ENCODE data around the gene SPP1.
"Not testable (repeated sequence)": the region's sequence is repeated elsewhere in the genome, so short reads cannot be mapped to it uniquely, and the experiment has no call there.

The SPP1 gene

GRCh38 chr4:87986508-87986907 is 11.0 kb downstream of the SPP1 start:
- Histone ChIP-seq H3K27ac (no peak overlapping the region), H3K4me1 (ENCODE audit: low read depth, poor library complexity, severe bottlenecking) (peaks cover 4% of the 10 kb centered on the region)
- TF ChIP-seq CTCF (conservative IDR thresholded peaks at IDR 0.05; ENCODE audit: low read depth, low read length), result no peak

GRCh38 chr4:87989765-87990164 is 14.3 kb downstream of the SPP1 start:
- H3K79me2 ChIP-seq (ENCODE audit: insufficient read depth, low read depth), result no peaks in the 10 kb centered on the region
- no peak overlapping the region for H3K27ac ChIP-seq

More at GRCh38 chr4:87986508-87986907, 11.0 kb downstream of the SPP1 start:
- no peaks in the 10 kb centered on the region for H3K27me3 ChIP-seq (ENCODE audit: insufficient read depth, low read depth)
- no peak overlapping the region for H3K9ac ChIP-seq
- H4K20me1 ChIP-seq (ENCODE audit: insufficient read depth), result no peaks in the 10 kb centered on the region
- no peak overlapping the region for H3K4me2 ChIP-seq
- H3K36me3 ChIP-seq (ENCODE audit: insufficient read depth), result no peaks in the 10 kb centered on the region
- no peak overlapping the region for H3K4me3 ChIP-seq (IDR thresholded peaks at IDR 0.05; ENCODE audit: insufficient read depth, low read depth, low read length)
- no peak overlapping the region for H2AFZ ChIP-seq (ENCODE audit: low read depth)
- no peaks in the 10 kb centered on the region for H3K79me2 ChIP-seq (ENCODE audit: insufficient read depth, low read depth)

GRCh38 chr4:87995435-87995834 is 19.9 kb downstream of the SPP1 start:
- Histone ChIP-seq H3K4me2 (no peak overlapping the region), H3K4me3 (IDR thresholded peaks at IDR 0.05; ENCODE audit: insufficient read depth, low read depth, low read length) (no peak overlapping the region), H3K9ac (no peak overlapping the region), H2AFZ (ENCODE audit: low read depth) (no peak overlapping the region), H3K79me2 (ENCODE audit: insufficient read depth, low read depth) (no peaks in the 10 kb centered on the region), H3K36me3 (ENCODE audit: insufficient read depth) (no peaks in the 10 kb centered on the region), H4K20me1 (ENCODE audit: insufficient read depth) (no peaks in the 10 kb centered on the region), H3K4me1 (ENCODE audit: low read depth, poor library complexity, severe bottlenecking) (peaks cover 10% of the 10 kb centered on the region), H3K27me3 (ENCODE audit: insufficient read depth, low read depth) (no peaks in the 10 kb centered on the region), H3K27ac (no peak overlapping the region)
- TF ChIP-seq CTCF (conservative IDR thresholded peaks at IDR 0.05; ENCODE audit: low read depth, low read length), result no peak

More at GRCh38 chr4:87989765-87990164, 14.3 kb downstream of the SPP1 start:
- Histone ChIP-seq H3K9ac (no peak overlapping the region), H3K27me3 (ENCODE audit: insufficient read depth, low read depth) (no peaks in the 10 kb centered on the region), H3K36me3 (ENCODE audit: insufficient read depth) (no peaks in the 10 kb centered on the region), H4K20me1 (ENCODE audit: insufficient read depth) (no peaks in the 10 kb centered on the region), H3K4me3 (IDR thresholded peaks at IDR 0.05; ENCODE audit: insufficient read depth, low read depth, low read length) (no peak overlapping the region), H3K4me2 (no peak overlapping the region), H2AFZ (ENCODE audit: low read depth) (no peak overlapping the region), H3K4me1 (ENCODE audit: low read depth, poor library complexity, severe bottlenecking) (peaks cover 10% of the 10 kb centered on the region)
- TF ChIP-seq CTCF (conservative IDR thresholded peaks at IDR 0.05; ENCODE audit: low read depth, low read length), result no peak

- not testable (repeated sequence) for H3K4me3 ChIP-seq (IDR thresholded peaks at IDR 0.05; ENCODE audit: insufficient read depth, low read depth, low read length); H3K27ac ChIP-seq; H3K4me1 ChIP-seq (ENCODE audit: low read depth, poor library complexity, severe bottlenecking); H3K4me2 ChIP-seq; H3K9ac ChIP-seq; H3K36me3 ChIP-seq (ENCODE audit: insufficient read depth); H4K20me1 ChIP-seq (ENCODE audit: insufficient read depth); H3K27me3 ChIP-seq (ENCODE audit: insufficient read depth, low read depth); H3K79me2 ChIP-seq (ENCODE audit: insufficient read depth, low read depth); H2AFZ ChIP-seq (ENCODE audit: low read depth)
Observed at GRCh38 chr4:87999191-87999691, 23.7 kb downstream of the SPP1 start.

GRCh38 chr4:88001871-88002270 is 26.4 kb downstream of the SPP1 start:
- Histone ChIP-seq H3K4me3 (IDR thresholded peaks at IDR 0.05; ENCODE audit: insufficient read depth, low read depth, low read length) (no peak overlapping the region), H3K27ac (no peak overlapping the region), H3K4me1 (ENCODE audit: low read depth, poor library complexity, severe bottlenecking) (no peaks in the 10 kb centered on the region), H3K9ac (no peak overlapping the region), H3K79me2 (ENCODE audit: insufficient read depth, low read depth) (no peaks in the 10 kb centered on the region), H3K4me2 (no peak overlapping the region), H4K20me1 (ENCODE audit: insufficient read depth) (no peaks in the 10 kb centered on the region), H3K36me3 (ENCODE audit: insufficient read depth) (no peaks in the 10 kb centered on the region), H3K27me3 (ENCODE audit: insufficient read depth, low read depth) (peaks cover 7% of the 10 kb centered on the region; the same call in 1 of the 2 replicates), H2AFZ (ENCODE audit: low read depth) (no peak overlapping the region; the same call in 1 of the 2 replicates)
- TF ChIP-seq CTCF (conservative IDR thresholded peaks at IDR 0.05; ENCODE audit: low read depth, low read length), result no peak
